Natural killer cell (primary cell): Measurements from ENCODE around the gene MAN2B2. TPM values are rescaled to one million over a fixed set of nuclear protein-coding genes. Genes with fewer than 3 reads are reported as not detected.

Experiments used
- ATAC-seq, 3 donors: fragments of 150-1000 bp in 2 of 3; fragments of 200-7000 bp in 1 of 3; cut with Tn5 transposase; 1 replicate in 1 of 3; 2 replicates in 2 of 3; pipeline ENCODE4 v1.10.0; 2021; ENCODE audit warnings: mild to moderate bottlenecking in 2 of 3, moderate library complexity in 2 of 3
- DNase-seq, 2 donors: peaks; one replicate each; pipeline versions ENCODE4 v3.0.0 to v3.0.0-alpha.2; 2013 to 2021; ENCODE audit warnings: mixed read lengths in 1 of 2
- H3K27ac ChIP-seq: one replicate; pipeline ENCODE4 v1.5.1; 2013; ENCODE audit warnings: mild to moderate bottlenecking, low read length
- H3K27me3 ChIP-seq: one replicate; pipeline ENCODE4 v1.6.1; 2013; ENCODE audit warnings: low read length; ENCODE audit not compliant: control insufficient read depth, insufficient read depth
- H3K36me3 ChIP-seq: one replicate; pipeline ENCODE4 v1.6.1; 2013; ENCODE audit warnings: low read length; ENCODE audit not compliant: control insufficient read depth, insufficient read depth
- H3K4me1 ChIP-seq: one replicate; pipeline ENCODE4 v1.6.1; 2013; ENCODE audit warnings: low read length; ENCODE audit not compliant: control insufficient read depth, insufficient read depth
- H3K4me3 ChIP-seq: one replicate; pipeline ENCODE4 v1.5.1; 2013; ENCODE audit warnings: low read length
- H3K9me3 ChIP-seq: one replicate; pipeline ENCODE4 v1.6.1; 2013; ENCODE audit warnings: low read length; ENCODE audit not compliant: control insufficient read depth, insufficient read depth
- H3K27ac Mint-ChIP-seq, 2 donors: one replicate each; pipeline ENCODE4 v1.8.0; 2022; ENCODE audit warnings: mild to moderate bottlenecking in 2 of 2, mixed read lengths in 2 of 2, moderate library complexity in 1 of 2
- H3K27me3 Mint-ChIP-seq, 2 donors: one replicate each; pipeline ENCODE4 v1.8.0; 2022; ENCODE audit warnings: low read depth in 2 of 2, mixed read lengths in 2 of 2
- H3K36me3 Mint-ChIP-seq: one replicate; pipeline ENCODE4 v1.8.0; 2022; ENCODE audit warnings: mixed read lengths
- H3K4me1 Mint-ChIP-seq, 2 donors: one replicate each; pipeline ENCODE4 v1.8.0; 2022; ENCODE audit warnings: mixed read lengths in 2 of 2
- H3K4me3 Mint-ChIP-seq: one replicate; pipeline ENCODE4 v1.8.0; 2022; ENCODE audit warnings: mild to moderate bottlenecking, moderate library complexity, mixed read lengths
- H3K9me3 Mint-ChIP-seq, 2 donors: one replicate each; pipeline ENCODE4 v1.8.0; 2022; ENCODE audit warnings: mixed read lengths in 2 of 2
- WGBS: methylation state at CpG from one replicate; pipeline ENCODE4 v1.1.7; 2013; ENCODE audit warnings: missing lambda C conversion rate; ENCODE audit not compliant: insufficient coverage; 5-methylcytosine and 5-hydroxymethylcytosine counted together
- intact Hi-C: fragments of 100-400 bp; cut with micrococcal nuclease; formaldehyde crosslinking; loops from one replicate; pipeline ENCODE4 v1.14.2; 2022
- total RNA-seq, 4 donors: library from RNA; stranded (reverse); fragments of 120-200 nt in 1 of 4; gene quantifications; one replicate each; pipeline versions ENCODE4 v1.2.3 to v1.2.4, GENCODE V29; 2013 to 2022
- TF ChIP-seq, protein P1 (sequence below): fragments of 200-600 bp; IDR thresholded peaks from one replicate; pipeline ENCODE4 v1.8.0; 2022; ENCODE audit warnings: antibody characterized with exemption

MAN2B2 gene
- 10 to 100 TPM; 34.5 to 47.8 (median 39.0) TPM for total RNA-seq
- total RNA-seq (2013) = 21.5 TPM

DNA sequence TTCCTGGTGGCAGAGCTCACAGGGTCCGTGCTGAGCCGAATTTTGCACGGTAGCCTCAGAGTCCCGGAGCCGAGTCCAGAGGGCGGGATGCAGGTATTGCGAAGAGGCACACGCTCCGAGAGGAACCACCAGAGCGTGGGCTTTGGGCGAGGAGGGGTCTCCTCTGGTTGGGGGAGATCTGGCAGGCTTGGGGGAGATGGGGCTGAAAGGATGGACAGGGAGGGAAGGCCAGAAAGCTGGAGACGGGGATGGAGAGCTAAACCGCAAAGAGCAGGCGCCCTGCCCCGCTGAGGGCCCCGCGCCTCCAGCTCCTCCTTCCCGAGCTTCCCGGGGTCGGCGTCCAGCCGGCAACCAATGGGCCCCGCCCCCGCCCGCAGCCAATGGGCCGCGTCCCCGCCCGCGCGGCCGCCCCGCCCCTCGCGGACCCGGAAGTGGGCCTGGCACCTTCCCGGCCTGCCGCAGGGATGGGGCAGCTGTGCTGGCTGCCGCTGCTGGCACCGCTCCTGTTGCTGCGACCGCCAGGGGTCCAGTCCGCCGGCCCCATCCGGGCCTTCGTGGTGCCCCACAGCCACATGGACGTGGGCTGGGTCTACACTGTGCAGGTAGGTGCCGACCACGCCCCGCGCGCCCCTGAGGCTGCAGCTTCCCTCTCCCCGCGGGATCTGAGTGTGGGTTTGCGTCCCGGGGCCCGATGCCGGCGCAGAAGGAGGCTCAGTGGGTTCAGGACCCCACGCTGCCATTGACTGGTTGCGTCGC, at the start of gene MAN2B2:
Gene MAN2B2, plus strand, starts transcription at position 443 of the 756 bp plus-strand sequence. Its CDS starts 22 bp downstream, at position 465.
- Mint-ChIP-seq H3K27me3 (peaks cover 0 to 7% of the 10 kb centered on the region in 2 donors), H3K36me3 (peaks cover 3% of the 10 kb centered on the region), H3K9me3 (peaks cover 4% of the 10 kb centered on the region in 2 donors), H3K27ac (peak within 1 kb of the TSS; percentile 16 to 83), H3K4me1 (peaks cover 0 to 27% of the 10 kb centered on the region in 2 donors), H3K4me3 (peak within 1 kb of the TSS; percentile 84)
- peak; percentile 83 to 87 for DNase-seq
- intact Hi-C loops = no loop called here
- ATAC-seq = peak; percentile 93 to 99 (median 97)
- Histone ChIP-seq H3K4me1 (peaks cover 24% of the 10 kb centered on the region), H3K27me3 (no peaks in the 10 kb centered on the region), H3K9me3 (no peaks in the 10 kb centered on the region), H3K27ac (peak within 1 kb of the TSS; percentile 67), H3K36me3 (peaks cover 20% of the 10 kb centered on the region), H3K4me3 (peak within 1 kb of the TSS; percentile 84)
- under 1% methylated on average over 62 of the region's 62 CpGs for WGBS
- TF ChIP-seq, protein P1, sequence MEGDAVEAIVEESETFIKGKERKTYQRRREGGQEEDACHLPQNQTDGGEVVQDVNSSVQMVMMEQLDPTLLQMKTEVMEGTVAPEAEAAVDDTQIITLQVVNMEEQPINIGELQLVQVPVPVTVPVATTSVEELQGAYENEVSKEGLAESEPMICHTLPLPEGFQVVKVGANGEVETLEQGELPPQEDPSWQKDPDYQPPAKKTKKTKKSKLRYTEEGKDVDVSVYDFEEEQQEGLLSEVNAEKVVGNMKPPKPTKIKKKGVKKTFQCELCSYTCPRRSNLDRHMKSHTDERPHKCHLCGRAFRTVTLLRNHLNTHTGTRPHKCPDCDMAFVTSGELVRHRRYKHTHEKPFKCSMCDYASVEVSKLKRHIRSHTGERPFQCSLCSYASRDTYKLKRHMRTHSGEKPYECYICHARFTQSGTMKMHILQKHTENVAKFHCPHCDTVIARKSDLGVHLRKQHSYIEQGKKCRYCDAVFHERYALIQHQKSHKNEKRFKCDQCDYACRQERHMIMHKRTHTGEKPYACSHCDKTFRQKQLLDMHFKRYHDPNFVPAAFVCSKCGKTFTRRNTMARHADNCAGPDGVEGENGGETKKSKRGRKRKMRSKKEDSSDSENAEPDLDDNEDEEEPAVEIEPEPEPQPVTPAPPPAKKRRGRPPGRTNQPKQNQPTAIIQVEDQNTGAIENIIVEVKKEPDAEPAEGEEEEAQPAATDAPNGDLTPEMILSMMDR = no peak

DNA sequence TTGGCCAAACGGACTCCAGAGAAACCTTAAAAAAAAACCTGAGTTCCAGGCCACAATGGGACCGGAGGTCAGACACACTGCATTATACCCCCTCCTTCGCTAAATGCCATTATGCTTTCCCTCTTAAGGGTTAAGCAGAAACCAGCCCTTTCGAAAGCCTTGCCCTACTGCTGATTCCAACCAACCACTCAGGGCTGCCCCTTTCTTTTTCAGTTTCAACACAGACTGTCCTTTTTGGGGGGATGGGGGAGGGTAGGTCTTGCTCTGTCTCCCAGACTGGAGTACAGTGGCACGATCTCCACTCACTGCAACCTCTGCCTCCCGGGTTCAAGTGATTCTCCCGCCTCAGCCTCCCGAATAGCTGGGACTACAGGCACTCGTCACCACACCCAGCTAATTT, 49.5 kb upstream of the MAN2B2 start:
- Mint-ChIP-seq H3K9me3 (no peaks in the 10 kb centered on the region), H3K27ac (no peak overlapping the region), H3K27me3 (peaks cover 0 to 2% of the 10 kb centered on the region in 2 donors), H3K4me3 (no peak overlapping the region), H3K36me3 (no peaks in the 10 kb centered on the region), H3K4me1 (no peaks in the 10 kb centered on the region)
- ATAC-seq = no peak
- H3K4me1 ChIP-seq = no peaks in the 10 kb centered on the region
- DNase-seq = no peak
- no peaks in the 10 kb centered on the region for H3K27me3 ChIP-seq
- no peaks in the 10 kb centered on the region for H3K36me3 ChIP-seq
- no peaks in the 10 kb centered on the region for H3K9me3 ChIP-seq
- WGBS = 92% methylated on average over 9 of the region's 9 CpGs
- H3K27ac ChIP-seq = no peak overlapping the region
- intact Hi-C loops = no loop called here
- TF ChIP-seq, protein P1 = no peak
- no peak overlapping the region for H3K4me3 ChIP-seq

DNA sequence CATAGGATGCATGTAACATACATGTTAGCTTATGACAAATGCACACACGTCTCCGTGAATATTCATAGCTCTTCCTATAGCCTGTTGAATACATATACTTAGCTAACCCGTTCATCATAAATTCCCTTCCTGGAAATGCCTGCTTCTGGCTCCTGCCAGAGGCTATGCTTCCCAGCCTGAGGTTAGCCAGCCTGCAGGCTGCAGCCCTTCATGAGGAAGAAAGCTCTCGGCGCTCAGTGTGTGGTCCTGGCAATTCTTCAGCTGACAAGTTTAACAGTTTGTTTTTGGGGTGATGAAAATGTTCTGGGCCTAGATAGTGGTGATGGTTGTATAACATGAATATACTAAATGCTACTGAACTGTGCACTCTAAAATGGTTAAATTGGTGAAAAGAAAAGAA, 48.8 kb upstream of the MAN2B2 start:
- no peaks in the 10 kb centered on the region for H3K9me3 Mint-ChIP-seq
- H3K27ac Mint-ChIP-seq = no peak overlapping the region
- Histone ChIP-seq H3K9me3 (no peaks in the 10 kb centered on the region), H3K27me3 (no peaks in the 10 kb centered on the region), H3K36me3 (no peaks in the 10 kb centered on the region), H3K27ac (no peak overlapping the region), H3K4me1 (no peaks in the 10 kb centered on the region), H3K4me3 (no peak overlapping the region)
- ATAC-seq (no peak), DNase-seq (no peak)
- no peaks in the 10 kb centered on the region for H3K4me1 Mint-ChIP-seq
- WGBS = 81% methylated on average over 5 of the region's 5 CpGs
- TF ChIP-seq, protein P1 = no peak
- H3K36me3 Mint-ChIP-seq = no peaks in the 10 kb centered on the region
- intact Hi-C loops = no loop called here
- H3K27me3 Mint-ChIP-seq = peaks cover 0 to 2% of the 10 kb centered on the region in 2 donors
- H3K4me3 Mint-ChIP-seq = no peak overlapping the region
